ENCODE results near the gene UFM1.
"Not testable (repeated sequence)": the region's sequence is repeated elsewhere in the genome, so short reads cannot be mapped to it uniquely, and the experiment has no call there.

The UFM1 gene

GRCh38 chr13:38349390-38350113 is at the start of gene UFM1:
Gene UFM1, plus strand, starts transcription at chr13:38349851. Its CDS starts 69 bp downstream, at chr13:38349920.
- peak; percentile 98 for FAIRE-seq

- no peak for FAIRE-seq
Measured at GRCh38 chr13:38301236-38301635, 48.4 kb upstream of the UFM1 start.

GRCh38 chr13:38303816-38304320 is 45.8 kb upstream of the UFM1 start:
- no peak for FAIRE-seq

GRCh38 chr13:38308736-38309135 is 40.9 kb upstream of the UFM1 start:
- FAIRE-seq, result no peak

GRCh38 chr13:38309397-38309796 is 40.3 kb upstream of the UFM1 start:
- no peak for FAIRE-seq

GRCh38 chr13:38311175-38311574 is 38.5 kb upstream of the UFM1 start:
- FAIRE-seq, result not testable (repeated sequence)

- FAIRE-seq, result no peak
Measured at GRCh38 chr13:38316129-38316528, 33.5 kb upstream of the UFM1 start.

GRCh38 chr13:38321654-38322053 is 28.0 kb upstream of the UFM1 start:
- FAIRE-seq, result no peak

- FAIRE-seq, result no peak
Measured at GRCh38 chr13:38325426-38325825, 24.2 kb upstream of the UFM1 start.

- no peak for FAIRE-seq
Measured at GRCh38 chr13:38328699-38329098, 21.0 kb upstream of the UFM1 start.

GRCh38 chr13:38334845-38335244 is 14.8 kb upstream of the UFM1 start:
- no peak for FAIRE-seq

- no peak for FAIRE-seq
Measured at GRCh38 chr13:38338089-38338488, 11.6 kb upstream of the UFM1 start.

- FAIRE-seq, result no peak
Measured at GRCh38 chr13:38340624-38341023, 9.0 kb upstream of the UFM1 start.

- no peak for FAIRE-seq
Measured at GRCh38 chr13:38341149-38341692, 8.4 kb upstream of the UFM1 start.

- no peak for FAIRE-seq
Measured at GRCh38 chr13:38346764-38347163, 2.9 kb upstream of the UFM1 start.

- FAIRE-seq, result no peak
Measured at GRCh38 chr13:38348861-38349389, 726 bp upstream of the UFM1 start.

- FAIRE-seq, result no peak
Measured at GRCh38 chr13:38350114-38350617, 515 bp downstream of the UFM1 start.

GRCh38 chr13:38355595-38356119 is 6.0 kb downstream of the UFM1 start:
- no peak for FAIRE-seq

- FAIRE-seq, result no peak
Measured at GRCh38 chr13:38358684-38359083, 9.0 kb downstream of the UFM1 start.

GRCh38 chr13:38361542-38362262 is 12.1 kb downstream of the UFM1 start:
- FAIRE-seq, result no peak

- no peak for FAIRE-seq
Measured at GRCh38 chr13:38363219-38363618, 13.6 kb downstream of the UFM1 start.

GRCh38 chr13:38363746-38364145 is 14.1 kb downstream of the UFM1 start:
- not testable (repeated sequence) for FAIRE-seq

- FAIRE-seq, result no peak
Measured at GRCh38 chr13:38365661-38366060, 16.0 kb downstream of the UFM1 start.
